PC-3 (cell line): ENCODE results near the gene MRPL27. TPM values are rescaled to one million over a fixed set of nuclear protein-coding genes. Genes with fewer than 3 reads are reported as not detected.

ENCODE experiments used
- ATAC-seq: fragments of 200-7000 bp; cut with Tn5 transposase; 2 replicates; pipeline ENCODE4 v1.9.1; 2020; ENCODE audit warnings: mild to moderate bottlenecking, moderate library complexity
- BruUV-seq: library from RNA; stranded (reverse); fragments of 400-500 nt; replicated peaks from 2 replicates; lab custom pipeline; 2021; lab: Mats Ljungman, UMichigan
- CTCF ChIA-PET: fragments of 300-600 bp; sonication (Branson Sonifier 250); formaldehyde crosslinking; loops from one replicate; lab custom pipeline; 2022; ENCODE audit warnings: antibody characterized with exemption; lab: Charles Lee
- POLR2A ChIA-PET: fragments of 300-600 bp; sonication (Branson Sonifier 250); formaldehyde crosslinking; loops from one replicate; lab custom pipeline; 2022; ENCODE audit warnings: antibody characterized with exemption; ENCODE audit not compliant: unreplicated experiment; lab: Charles Lee
- DNase-seq: peaks from one replicate; pipeline ENCODE4 v3.0.0-alpha.2; 2015
- H2AFZ ChIP-seq: fragments of 300-600 bp; sonication (generic); 2 replicates; pipeline ENCODE4 v1.6.0; 2016; ENCODE audit warnings: antibody characterized with exemption, low read length
- H3F3A ChIP-seq: fragments of 300-600 bp; sonication (generic); one replicate; pipeline ENCODE4 v1.6.0; 2017; ENCODE audit warnings: antibody characterized with exemption, low read length, control low read depth, mild to moderate bottlenecking; ENCODE audit not compliant: unreplicated experiment
- H3K27ac ChIP-seq: fragments of 300-600 bp; sonication (generic); 2 replicates; pipeline ENCODE4 v1.5.1; 2016; ENCODE audit warnings: mild to moderate bottlenecking, low read length
- H3K27me3 ChIP-seq: fragments of 300-600 bp; sonication (generic); 2 replicates; pipeline ENCODE4 v1.6.1; 2016; ENCODE audit warnings: low read length, mixed read lengths
- H3K36me3 ChIP-seq: fragments of 300-600 bp; sonication (generic); 2 replicates; pipeline ENCODE4 v1.6.1; 2016; ENCODE audit warnings: low read depth, mixed run types, low read length, mixed read lengths
- H3K4me1 ChIP-seq: fragments of 300-600 bp; sonication (generic); 2 replicates; pipeline ENCODE4 v1.5.1; 2016; ENCODE audit warnings: low read length; ENCODE audit not compliant: insufficient read depth
- H3K4me2 ChIP-seq: fragments of 300-600 bp; sonication (generic); 2 replicates; pipeline ENCODE4 v1.6.0; 2016; ENCODE audit warnings: low read length
- H3K4me3 ChIP-seq: fragments of 300-600 bp; sonication (generic); 2 replicates; pipeline ENCODE4 v1.5.1; 2016; ENCODE audit warnings: mild to moderate bottlenecking, low read length, mixed read lengths
- H3K79me2 ChIP-seq: fragments of 300-600 bp; sonication (generic); 2 replicates; pipeline ENCODE4 v1.6.1; 2017; ENCODE audit warnings: low read length, mixed read lengths
- H3K9ac ChIP-seq: fragments of 300-600 bp; sonication (generic); 2 replicates; pipeline ENCODE4 v1.6.0; 2016; ENCODE audit warnings: mild to moderate bottlenecking, low read length
- H3K9me2 ChIP-seq: fragments of 300-600 bp; sonication (generic); replicated peaks from 2 replicates; pipeline ENCODE4 v1.6.1; 2016; ENCODE audit warnings: mixed run types, low read length, mixed read lengths
- H3K9me3 ChIP-seq: fragments of 300-600 bp; sonication (generic); 2 replicates; pipeline ENCODE4 v1.6.1; 2016; ENCODE audit warnings: low read length, mixed read lengths
- H4K20me1 ChIP-seq: fragments of 300-600 bp; sonication (generic); 2 replicates; pipeline ENCODE4 v1.6.1; 2016; ENCODE audit warnings: low read length, mixed read lengths
- EZH2 ChIP-seq: fragments of 300-600 bp; sonication (generic); IDR thresholded peaks from one replicate; pipeline ENCODE4 v1.6.1; 2017; ENCODE audit warnings: antibody characterized with exemption, mild to moderate bottlenecking, low read length; ENCODE audit not compliant: unreplicated experiment
- EZH2phosphoT487 ChIP-seq: fragments of 300-600 bp; sonication (generic); IDR thresholded peaks from 2 replicates; pipeline ENCODE4 v1.6.1; 2018; ENCODE audit warnings: mild to moderate bottlenecking, antibody characterized with exemption, low read length, borderline replicate concordance
- intact Hi-C: fragments of 100-400 bp; cut with micrococcal nuclease; formaldehyde crosslinking; loops from 2 replicates; pipeline ENCODE4 v1.9.0; 2023
- total RNA-seq: library from RNA; depleted of rRNA; stranded (reverse); fragments of >200 nt; gene quantifications from 2 replicates; pipeline ENCODE4 v1.2.3, GENCODE V29; 2014
- TF ChIP-seq, protein P1 (sequence below): fragments of 300-600 bp; sonication (generic); conservative IDR thresholded peaks from 2 replicates; pipeline ENCODE4 v1.5.1; 2017; ENCODE audit warnings: antibody characterized with exemption, low read depth, mild to moderate bottlenecking, low read length

The MRPL27 gene
- total RNA-seq, 1 experiment from 2014 or later, result 168 TPM

DNA sequence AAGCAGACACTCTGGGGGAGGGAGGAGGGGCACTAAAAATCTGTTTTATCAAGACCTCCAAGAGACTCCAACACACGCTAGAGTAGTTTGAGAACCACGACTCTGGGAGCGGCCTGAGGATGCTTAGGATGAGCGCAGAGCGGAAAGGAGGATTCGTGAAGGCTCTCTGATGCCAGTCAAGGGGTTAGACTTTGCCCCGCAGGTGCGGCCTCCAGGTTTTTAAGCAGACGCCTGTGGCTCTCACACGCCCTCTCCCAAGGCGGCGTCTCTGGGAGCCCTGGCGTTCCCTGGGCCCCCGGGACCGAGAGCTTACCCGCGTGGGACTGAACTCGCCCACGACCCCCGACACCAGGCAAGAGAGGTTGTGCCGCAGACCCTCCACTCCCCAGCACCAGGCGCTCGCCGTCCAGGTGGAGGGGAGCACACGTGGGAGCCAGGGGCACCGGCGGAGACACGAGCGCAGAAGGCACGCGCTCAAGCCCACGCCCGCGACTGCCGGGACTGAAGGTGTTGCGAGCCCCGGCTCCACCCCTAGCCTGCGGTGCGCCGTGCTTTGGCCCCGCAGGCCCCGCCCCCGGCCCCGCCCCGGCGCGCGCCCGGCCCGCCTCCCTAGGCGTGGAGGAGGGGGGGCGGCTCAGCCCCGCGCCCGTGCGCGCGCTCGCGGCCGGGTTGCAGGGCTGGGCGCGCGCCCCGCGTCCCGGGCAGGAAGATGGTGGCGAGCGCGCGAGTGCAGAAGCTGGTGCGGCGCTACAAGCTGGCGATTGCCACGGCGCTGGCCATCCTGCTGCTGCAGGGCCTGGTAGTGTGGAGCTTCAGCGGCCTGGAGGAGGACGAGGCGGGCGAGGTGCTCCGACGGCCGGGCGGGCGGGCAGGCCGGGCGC, 27.3 kb downstream of the MRPL27 start, which contains the start of gene XYLT2:
TSS of gene XYLT2 (plus strand) at position 695 of the 881 bp plus-strand sequence. CDS start at position 710, 15 bp downstream.
- intact Hi-C loops, result no loop called here

DNA sequence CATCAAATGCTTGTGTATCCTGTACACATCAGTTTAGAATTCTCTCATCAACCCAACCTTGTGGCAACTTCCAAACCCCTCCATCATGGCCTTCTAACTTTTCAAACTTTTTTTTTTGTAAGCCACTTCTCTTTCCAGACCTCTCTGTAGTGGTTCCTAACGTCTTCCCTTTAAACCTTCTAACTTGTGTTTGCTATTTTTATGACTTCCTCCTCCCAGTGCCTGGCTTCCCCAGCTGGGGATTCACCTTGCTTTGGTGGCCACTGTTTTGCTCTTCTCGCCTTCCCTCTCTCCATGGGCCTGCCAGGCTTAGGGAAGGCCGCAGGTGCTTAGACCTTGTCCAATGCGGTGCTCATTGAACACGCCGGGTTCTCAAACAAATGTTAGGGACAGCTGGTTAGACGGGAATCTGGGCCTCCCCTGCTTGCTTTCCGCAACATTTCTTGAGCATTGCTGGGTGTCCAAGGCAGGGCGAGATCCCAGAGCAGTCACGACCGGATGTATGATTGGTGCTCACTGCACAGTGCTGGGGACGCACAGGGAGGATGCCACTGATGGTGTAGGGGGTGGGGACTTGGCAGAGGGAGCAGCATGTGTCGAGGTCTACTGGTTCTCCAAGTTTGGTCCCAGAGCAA, 28.1 kb downstream of the MRPL27 start:
- H3K27ac ChIP-seq, result no peak overlapping the region

More for the DNA sequence above, 27.3 kb downstream of the MRPL27 start, which contains the start of gene XYLT2:
- ChIA-PET CTCF (interaction anchor here (0.6 kb wide), 1 partner anchor 60 kb away, joined by 3 read pairs; no protein-coding TSS in a partner anchor), POLR2A (interaction anchor here (0.6 kb wide), 1 partner anchor 23 kb away, joined by 3 read pairs; no protein-coding TSS in a partner anchor)
- no peaks in the 10 kb centered on the region for H3K9me2 ChIP-seq
- no peaks in the 10 kb centered on the region for H3K36me3 ChIP-seq
- peaks cover 26% of the 10 kb centered on the region for H3K4me1 ChIP-seq
- peak within 1 kb of the TSS; percentile 99 for H3K4me2 ChIP-seq
- no peaks in the 10 kb centered on the region for H3K9me3 ChIP-seq
- no peak within 1 kb of the TSS for H3K27ac ChIP-seq
- peak within 1 kb of the TSS; percentile 95 for H3K4me3 ChIP-seq
- no peaks in the 10 kb centered on the region for H3F3A ChIP-seq
- DNase-seq (peak; percentile 93), ATAC-seq (peak; percentile 83)
- TF ChIP-seq, protein P1, sequence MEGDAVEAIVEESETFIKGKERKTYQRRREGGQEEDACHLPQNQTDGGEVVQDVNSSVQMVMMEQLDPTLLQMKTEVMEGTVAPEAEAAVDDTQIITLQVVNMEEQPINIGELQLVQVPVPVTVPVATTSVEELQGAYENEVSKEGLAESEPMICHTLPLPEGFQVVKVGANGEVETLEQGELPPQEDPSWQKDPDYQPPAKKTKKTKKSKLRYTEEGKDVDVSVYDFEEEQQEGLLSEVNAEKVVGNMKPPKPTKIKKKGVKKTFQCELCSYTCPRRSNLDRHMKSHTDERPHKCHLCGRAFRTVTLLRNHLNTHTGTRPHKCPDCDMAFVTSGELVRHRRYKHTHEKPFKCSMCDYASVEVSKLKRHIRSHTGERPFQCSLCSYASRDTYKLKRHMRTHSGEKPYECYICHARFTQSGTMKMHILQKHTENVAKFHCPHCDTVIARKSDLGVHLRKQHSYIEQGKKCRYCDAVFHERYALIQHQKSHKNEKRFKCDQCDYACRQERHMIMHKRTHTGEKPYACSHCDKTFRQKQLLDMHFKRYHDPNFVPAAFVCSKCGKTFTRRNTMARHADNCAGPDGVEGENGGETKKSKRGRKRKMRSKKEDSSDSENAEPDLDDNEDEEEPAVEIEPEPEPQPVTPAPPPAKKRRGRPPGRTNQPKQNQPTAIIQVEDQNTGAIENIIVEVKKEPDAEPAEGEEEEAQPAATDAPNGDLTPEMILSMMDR, result no peak
- TF ChIP-seq EZH2phosphoT487 (no peak), EZH2 (no peak)
- TSS peak; percentile 82 for BruUV-seq
- no peaks in the 10 kb centered on the region; the same call in 1 of the 2 replicates for H4K20me1 ChIP-seq
- no peaks in the 10 kb centered on the region for H3K27me3 ChIP-seq
- H3K79me2 ChIP-seq, result peaks cover 30% of the 10 kb centered on the region
- H3K9ac ChIP-seq, result peak within 1 kb of the TSS; percentile 78
- peak within 1 kb of the TSS; percentile 93 for H2AFZ ChIP-seq

More for the DNA sequence above, 28.1 kb downstream of the MRPL27 start:
- H3K36me3 ChIP-seq, result no peaks in the 10 kb centered on the region
- POLR2A ChIA-PET, result no interaction called here
- H3F3A ChIP-seq, result no peaks in the 10 kb centered on the region
- H3K9me2 ChIP-seq, result no peaks in the 10 kb centered on the region
- no peaks in the 10 kb centered on the region; the same call in 1 of the 2 replicates for H4K20me1 ChIP-seq
- H3K4me2 ChIP-seq, result peak overlapping the region; percentile 99
- no peak overlapping the region for H3K9ac ChIP-seq
- peaks cover 30% of the 10 kb centered on the region for H3K79me2 ChIP-seq
- peak overlapping the region; percentile 77; the same call in 1 of the 2 replicates for H3K4me3 ChIP-seq
- H2AFZ ChIP-seq, result no peak overlapping the region
- ATAC-seq (no peak), DNase-seq (no peak)
- H3K27me3 ChIP-seq, result no peaks in the 10 kb centered on the region
- TF ChIP-seq EZH2, result no peak
- no peak for TF ChIP-seq EZH2phosphoT487
- TF ChIP-seq, protein P1, result no peak
- BruUV-seq, result no TSS peak
- intact Hi-C loops, result no loop called here
- CTCF ChIA-PET, result interaction anchor here (0.6 kb wide), 1 partner anchor 53 kb away, joined by 3 read pairs; the partner anchor contains the start of gene LRRC59
- H3K9me3 ChIP-seq, result no peaks in the 10 kb centered on the region
- peaks cover 26% of the 10 kb centered on the region for H3K4me1 ChIP-seq
